Mesodermal cell (in vitro differentiated cells): Measurements from ENCODE around the gene ZNF548.
A peak's percentile ranks its signal among the peaks of the same experiment; 100 is the strongest.

ENCODE experiments used
- H3K27ac ChIP-seq: 2 replicates; pipeline ENCODE4 v1.7.0; 2013; ENCODE audit warnings: mild to moderate bottlenecking, low read depth, low read length, moderate library complexity; ENCODE audit not compliant: severe bottlenecking
- H3K36me3 ChIP-seq: 2 replicates; pipeline ENCODE4 v1.7.1; 2013; ENCODE audit warnings: mild to moderate bottlenecking, low read length, moderate library complexity; ENCODE audit not compliant: control insufficient read depth, insufficient read depth
- H3K4me1 ChIP-seq: one replicate; pipeline ENCODE4 v1.7.1; 2013; ENCODE audit warnings: mild to moderate bottlenecking, low read length; ENCODE audit not compliant: insufficient read depth, control insufficient read depth, poor library complexity, severe bottlenecking
- H3K4me3 ChIP-seq: 2 replicates; pipeline ENCODE4 v1.7.0; 2013; ENCODE audit warnings: low read length, control low read depth, mild to moderate bottlenecking; ENCODE audit not compliant: insufficient read depth, poor library complexity, severe bottlenecking; ENCODE audit errors: extremely low read depth
- H3K9me3 ChIP-seq: 2 replicates; pipeline ENCODE4 v1.7.1; 2013; ENCODE audit warnings: mild to moderate bottlenecking, low read length, moderate library complexity; ENCODE audit not compliant: control insufficient read depth
- WGBS, 2 experiments: methylation state at CpG; one replicate each; pipeline ENCODE4 v1.1.5; 2013; ENCODE audit warnings: missing lambda C conversion rate in 2 of 2; ENCODE audit not compliant: insufficient coverage in 2 of 2; 5-methylcytosine and 5-hydroxymethylcytosine counted together

ZNF548 gene

DNA sequence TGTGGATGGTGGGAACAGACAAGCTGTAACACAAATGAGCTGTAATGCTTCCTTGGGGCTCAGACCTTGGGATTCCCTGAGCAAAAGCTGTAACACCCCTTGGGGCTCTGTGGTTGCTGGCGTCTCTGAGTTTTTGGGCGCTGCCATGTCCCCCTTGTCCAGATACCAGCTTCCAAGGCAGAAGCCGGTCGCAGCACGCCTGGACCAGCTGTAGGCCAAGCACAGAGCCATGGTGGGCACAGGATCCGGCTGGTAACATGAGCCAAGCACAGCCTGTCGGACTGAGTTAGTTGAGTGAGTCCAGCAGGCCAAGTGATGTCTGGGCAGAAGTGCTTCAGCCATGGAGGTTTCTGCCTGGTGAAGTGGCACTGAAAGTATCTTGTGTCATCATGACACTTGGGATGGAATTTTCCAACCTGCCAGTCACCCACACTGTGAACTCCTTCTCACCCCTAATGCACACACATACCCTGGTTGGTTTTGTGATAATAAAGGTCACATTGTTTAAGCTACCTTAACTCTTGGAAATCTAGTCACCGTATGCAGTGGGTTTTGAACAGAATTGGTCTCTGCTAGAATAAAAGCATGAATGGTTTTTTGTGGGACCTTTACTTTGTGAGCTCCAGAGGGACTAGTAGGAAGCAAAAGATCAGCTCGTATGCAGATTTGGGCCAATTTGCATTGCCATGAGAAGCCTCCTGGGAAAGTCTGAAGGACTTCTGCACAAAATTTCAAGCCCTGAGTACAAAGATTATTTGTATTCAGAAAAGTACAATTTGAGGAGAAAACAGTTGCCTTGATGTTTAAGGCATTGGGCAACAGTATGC, 14.3 kb downstream of the ZNF548 start:
- Histone ChIP-seq H3K4me3 (no peak overlapping the region), H3K27ac (no peak overlapping the region), H3K4me1 (no peaks in the 10 kb centered on the region), H3K9me3 (peaks cover 10% of the 10 kb centered on the region), H3K36me3 (peaks cover 8% of the 10 kb centered on the region)
- WGBS, 2 experiments: 93 to 99% methylated on average over 9 of the region's 9 CpGs

DNA sequence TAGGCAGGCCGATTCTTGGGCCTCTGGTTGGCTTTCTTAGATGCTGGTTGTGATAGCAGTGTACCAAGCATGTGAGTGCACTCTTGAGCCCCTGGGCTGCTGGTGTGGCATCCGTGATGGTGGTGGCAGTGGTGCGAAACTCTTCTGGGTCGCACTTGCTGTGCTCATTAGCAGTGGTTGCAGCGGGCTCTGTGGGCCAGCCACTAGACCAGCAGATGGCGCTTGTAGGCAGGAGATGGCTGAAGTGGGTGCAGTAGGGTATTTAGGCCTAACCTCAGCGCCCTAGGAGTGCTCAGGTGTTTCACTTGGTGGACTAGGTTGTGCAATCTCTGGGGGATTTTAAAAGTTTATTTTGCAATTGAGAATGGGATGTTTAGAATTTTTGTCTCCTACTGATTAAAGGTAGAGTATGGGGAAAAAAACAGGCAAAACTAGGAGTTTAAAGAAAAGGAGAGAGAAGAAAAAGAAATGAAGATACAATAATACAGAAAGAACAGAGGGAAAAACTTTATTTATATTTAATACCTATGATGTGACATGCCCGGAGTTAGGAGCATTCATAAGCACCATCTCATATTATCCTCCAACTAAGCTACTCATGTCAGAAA, 17.0 kb downstream of the ZNF548 start:
- WGBS, 2 experiments: 16 to 17% methylated on average over 7 of the region's 8 CpGs
- H3K4me1 ChIP-seq: no peaks in the 10 kb centered on the region
- H3K9me3 ChIP-seq: peaks cover 10% of the 10 kb centered on the region
- H3K4me3 ChIP-seq: no peak overlapping the region
- no peak overlapping the region for H3K27ac ChIP-seq
- H3K36me3 ChIP-seq: no peaks in the 10 kb centered on the region

DNA sequence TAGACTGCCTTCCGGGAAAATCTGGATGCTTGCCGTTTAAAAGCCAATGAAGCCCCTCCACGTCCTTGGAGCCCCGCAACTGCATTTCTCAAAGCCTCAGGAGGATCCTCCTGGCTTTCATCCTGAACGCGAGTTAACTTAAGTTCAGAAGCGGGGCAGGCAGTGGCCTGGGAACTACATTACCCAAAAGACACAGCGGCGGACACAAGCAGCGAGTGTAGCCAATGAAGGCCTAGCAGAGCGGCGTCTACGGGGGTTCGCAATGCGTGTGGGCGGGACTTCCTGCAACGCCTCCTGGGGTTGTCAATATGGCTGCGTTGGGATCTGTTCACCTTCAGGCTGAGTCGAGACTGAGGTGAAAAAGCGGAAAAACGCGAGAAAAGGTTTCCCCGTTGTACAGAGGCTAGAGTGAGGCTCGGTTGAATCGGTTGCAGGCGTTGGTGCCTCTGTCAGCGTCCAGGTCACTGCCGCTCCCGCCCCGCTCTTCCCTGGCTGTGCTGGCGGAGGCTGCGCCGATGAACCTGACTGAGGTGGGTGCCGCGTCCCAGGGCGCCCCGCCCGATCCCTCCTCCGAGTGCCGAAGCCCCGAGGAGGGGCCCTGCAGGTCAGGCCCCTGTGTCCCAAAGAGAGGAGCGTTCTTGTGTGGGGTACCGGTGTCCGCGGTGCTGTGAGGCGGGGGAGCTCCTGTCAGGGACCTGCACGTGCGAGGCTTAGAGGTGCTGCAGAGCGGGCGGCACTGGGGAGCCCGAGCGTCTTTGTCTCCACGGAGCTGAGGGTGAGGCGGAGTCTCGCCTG, 21.4 kb downstream of the ZNF548 start, which contains the start of gene ZNF17:
ZNF17 (plus strand) TSS at position 285 of the 795 bp plus-strand sequence. CDS start 2,455 bp downstream, outside the sequence.
- peaks cover 13% of the 10 kb centered on the region for H3K36me3 ChIP-seq
- peak within 1 kb of the TSS; percentile 95 for H3K4me3 ChIP-seq
- H3K27ac ChIP-seq: no peak within 1 kb of the TSS
- 0% methylated on average over 49 to 51 of the region's 55 CpGs for WGBS, 2 experiments
- H3K4me1 ChIP-seq: no peaks in the 10 kb centered on the region
- no peaks in the 10 kb centered on the region for H3K9me3 ChIP-seq

DNA sequence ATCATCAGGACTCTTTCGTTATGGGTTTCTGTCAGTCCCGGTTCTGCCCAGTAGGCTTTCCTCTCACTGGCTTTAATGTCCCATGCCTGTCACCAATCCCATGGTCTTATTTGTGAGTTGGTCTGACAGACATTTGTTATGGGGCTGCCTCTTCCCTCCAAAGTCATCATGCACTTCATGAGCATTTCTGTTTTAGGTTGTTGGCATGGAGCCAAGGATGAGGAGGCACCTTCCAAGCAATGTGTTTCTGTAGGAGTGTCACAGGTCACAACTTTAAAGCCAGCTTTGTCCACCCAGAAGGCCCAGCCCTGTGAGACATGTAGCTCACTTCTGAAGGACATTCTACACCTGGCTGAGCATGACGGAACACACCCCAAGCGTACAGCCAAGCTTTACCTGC, 29.8 kb downstream of the ZNF548 start:
- WGBS, 2 experiments: 93 to 95% methylated on average over 4 of the region's 4 CpGs
- Histone ChIP-seq H3K36me3 (peaks cover 39% of the 10 kb centered on the region), H3K4me1 (no peaks in the 10 kb centered on the region), H3K9me3 (no peaks in the 10 kb centered on the region), H3K27ac (no peak overlapping the region), H3K4me3 (no peak overlapping the region)

DNA sequence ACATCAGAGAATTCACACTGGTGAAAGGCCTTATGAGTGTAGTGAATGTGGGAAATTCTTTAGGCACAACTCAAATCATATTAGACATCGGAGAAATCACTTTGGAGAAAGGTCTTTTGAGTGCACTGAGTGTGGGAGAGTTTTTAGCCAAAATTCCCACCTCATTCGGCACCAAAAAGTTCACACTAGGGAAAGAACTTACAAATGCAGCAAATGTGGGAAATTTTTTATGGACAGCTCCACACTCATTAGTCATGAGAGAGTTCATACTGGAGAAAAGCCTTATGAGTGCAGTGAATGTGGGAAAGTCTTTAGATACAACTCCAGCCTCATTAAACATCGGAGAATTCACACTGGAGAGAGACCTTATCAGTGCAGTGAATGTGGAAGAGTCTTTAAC, 31.4 kb downstream of the ZNF548 start:
- Histone ChIP-seq H3K9me3 (no peaks in the 10 kb centered on the region), H3K27ac (no peak overlapping the region), H3K4me1 (no peaks in the 10 kb centered on the region), H3K36me3 (peaks cover 39% of the 10 kb centered on the region), H3K4me3 (no peak overlapping the region)
- WGBS, 2 experiments: no CpG with 5 or more reads among the region's 3 CpGs

DNA sequence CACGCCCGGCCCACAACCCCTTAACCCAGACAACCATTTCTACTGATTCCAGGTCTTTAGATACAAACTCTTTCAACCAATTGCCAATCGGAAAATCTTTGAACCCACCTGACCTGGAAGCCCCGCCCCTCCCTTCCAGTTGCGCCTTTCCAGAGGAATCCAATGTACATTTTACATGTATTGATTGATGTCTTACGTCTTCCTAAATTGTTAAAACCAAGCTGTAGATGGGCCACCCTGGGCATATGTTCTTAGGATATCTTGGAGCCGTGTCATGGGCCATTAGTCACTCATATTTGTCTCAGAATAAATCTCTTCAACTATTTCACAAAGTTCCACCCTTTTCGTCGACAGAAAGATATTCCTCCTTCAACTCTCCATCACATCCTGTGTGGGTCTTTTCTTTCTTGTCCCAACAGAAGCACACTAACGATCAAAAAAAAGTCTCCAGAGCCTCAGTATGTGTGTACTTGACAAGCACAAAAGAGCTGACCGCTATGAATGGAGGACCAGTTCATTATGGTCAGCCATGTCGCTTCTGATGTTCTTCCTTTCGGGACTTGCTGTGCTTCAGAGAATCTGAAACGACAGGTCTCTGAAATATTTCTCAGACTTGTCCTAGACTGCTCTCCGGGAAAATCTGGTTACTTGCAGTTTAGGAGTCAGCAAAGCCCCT, 44.9 kb downstream of the ZNF548 start:
- Histone ChIP-seq H3K36me3 (peaks cover 18% of the 10 kb centered on the region), H3K9me3 (no peaks in the 10 kb centered on the region), H3K4me3 (peak overlapping the region; percentile 87), H3K27ac (peak overlapping the region; percentile 46), H3K4me1 (no peaks in the 10 kb centered on the region)
- WGBS, 2 experiments: 42 to 49% methylated on average over 11 to 12 of the region's 15 CpGs

DNA sequence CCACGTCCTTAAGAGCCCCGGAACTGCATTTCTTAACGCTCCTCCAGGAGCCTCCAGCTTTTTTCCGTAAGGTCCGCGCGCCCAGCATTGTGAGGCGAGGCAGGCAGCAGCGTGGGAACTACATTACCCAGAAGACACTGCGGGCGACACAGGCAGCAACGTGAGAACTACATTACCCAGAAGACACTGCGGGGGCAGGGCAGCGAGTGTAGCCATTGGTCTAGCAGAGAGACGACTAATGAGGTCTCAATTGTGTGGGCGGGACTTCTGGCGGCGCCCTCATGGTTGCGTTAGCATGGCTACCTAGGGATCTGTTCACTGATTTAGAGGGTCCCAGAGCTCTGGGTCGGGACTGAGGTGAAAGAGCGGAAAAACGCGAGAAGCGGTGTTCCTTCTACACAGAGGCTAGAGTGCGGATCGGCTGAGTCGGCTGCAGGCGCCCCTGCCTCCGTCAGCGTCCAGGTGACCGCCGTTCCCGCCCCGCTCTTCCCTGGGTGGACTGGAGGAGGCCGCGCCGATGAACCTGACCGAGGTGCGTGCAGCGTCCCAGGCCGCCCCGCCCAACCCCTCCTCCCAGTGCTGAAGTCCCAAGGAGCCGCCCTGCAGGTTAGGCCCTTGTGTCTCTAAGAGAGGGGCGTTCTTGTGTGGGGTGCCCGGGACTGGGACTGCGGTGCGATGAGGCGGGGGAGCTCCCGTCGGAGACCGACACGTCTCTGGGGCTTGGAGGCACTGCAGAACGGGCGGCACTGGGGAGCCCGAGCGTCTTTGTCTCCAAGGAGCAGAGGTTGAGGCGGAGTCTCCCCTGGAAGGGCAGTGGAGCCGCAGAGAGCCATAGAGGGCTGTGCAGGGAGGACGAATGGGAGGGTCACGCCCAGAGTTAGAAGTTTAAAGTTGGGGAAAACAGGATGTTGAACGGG, 45.7 kb downstream of the ZNF548 start, which contains the start of gene ZNF749:
ZNF749 (plus strand) TSS at position 264 of the 917 bp plus-strand sequence; CDS start at position 518, 254 bp downstream.
- Histone ChIP-seq H3K36me3 (peaks cover 22% of the 10 kb centered on the region), H3K4me3 (peak within 1 kb of the TSS; percentile 87), H3K27ac (peak within 1 kb of the TSS; percentile 61), H3K4me1 (no peaks in the 10 kb centered on the region), H3K9me3 (no peaks in the 10 kb centered on the region)
- 0 to 1% methylated on average over 52 to 53 of the region's 61 CpGs for WGBS, 2 experiments

DNA sequence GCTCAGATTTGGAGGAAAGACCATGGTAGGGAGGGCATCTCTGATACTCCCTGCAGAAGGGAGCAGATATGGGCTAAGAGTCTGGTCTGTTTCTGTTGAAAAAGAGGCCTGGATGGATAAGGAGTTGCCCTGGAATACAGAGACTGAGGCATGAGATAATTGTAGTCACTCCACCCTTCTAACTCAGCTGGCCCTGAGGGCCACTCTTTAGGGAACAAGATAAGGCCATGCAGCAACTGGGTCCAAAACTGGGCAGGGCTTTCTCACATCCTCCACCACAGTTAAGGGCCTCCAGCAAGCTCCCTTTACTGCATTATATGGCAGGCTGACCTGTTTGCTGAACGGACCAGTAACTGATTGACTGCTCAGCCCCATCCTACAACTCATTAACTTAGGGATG, 46.8 kb downstream of the ZNF548 start:
- WGBS, 2 experiments: no CpG with 5 or more reads among the region's 1 CpG
- Histone ChIP-seq H3K4me3 (peak overlapping the region; percentile 87), H3K36me3 (peaks cover 22% of the 10 kb centered on the region), H3K9me3 (no peaks in the 10 kb centered on the region), H3K27ac (no peak overlapping the region), H3K4me1 (no peaks in the 10 kb centered on the region)

DNA sequence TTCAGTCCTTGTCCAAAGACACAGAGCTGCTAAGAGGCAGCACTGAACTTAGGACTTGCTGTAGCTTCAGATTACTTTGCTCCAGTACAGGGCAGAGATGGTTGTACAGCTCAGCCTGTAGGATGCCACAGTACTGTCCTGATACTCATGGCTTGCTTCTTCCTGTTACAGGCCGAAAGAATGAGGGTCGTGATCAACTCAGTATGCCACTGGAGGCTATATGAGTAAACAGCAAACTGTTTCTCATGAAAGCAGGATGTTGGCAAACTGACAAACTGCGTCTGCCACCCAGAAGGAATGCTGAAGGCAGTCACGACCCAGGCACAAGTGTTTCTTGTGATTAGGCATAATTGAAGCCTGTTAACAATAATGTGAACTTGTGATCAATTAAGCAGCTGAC, 48.3 kb downstream of the ZNF548 start:
- H3K9me3 ChIP-seq: no peaks in the 10 kb centered on the region
- H3K4me1 ChIP-seq: no peaks in the 10 kb centered on the region
- 91 to 92% methylated on average over 3 to 4 of the region's 4 CpGs for WGBS, 2 experiments
- H3K4me3 ChIP-seq: no peak overlapping the region
- H3K27ac ChIP-seq: no peak overlapping the region
- H3K36me3 ChIP-seq: peaks cover 32% of the 10 kb centered on the region
